Mammary microvascular endothelial cell (primary cell): ENCODE results near the gene SLC36A3. TPM values are rescaled to one million over a fixed set of nuclear protein-coding genes. Genes with fewer than 3 reads are reported as not detected.

ENCODE experiments used
- total RNA-seq: library from RNA; depleted of rRNA; stranded (reverse); fragments of >200 nt; gene quantifications from 2 replicates; pipeline ENCODE4 v1.2.3, GENCODE V29; 2015

The SLC36A3 gene
- not detected in 2 replicates for total RNA-seq

DNA sequence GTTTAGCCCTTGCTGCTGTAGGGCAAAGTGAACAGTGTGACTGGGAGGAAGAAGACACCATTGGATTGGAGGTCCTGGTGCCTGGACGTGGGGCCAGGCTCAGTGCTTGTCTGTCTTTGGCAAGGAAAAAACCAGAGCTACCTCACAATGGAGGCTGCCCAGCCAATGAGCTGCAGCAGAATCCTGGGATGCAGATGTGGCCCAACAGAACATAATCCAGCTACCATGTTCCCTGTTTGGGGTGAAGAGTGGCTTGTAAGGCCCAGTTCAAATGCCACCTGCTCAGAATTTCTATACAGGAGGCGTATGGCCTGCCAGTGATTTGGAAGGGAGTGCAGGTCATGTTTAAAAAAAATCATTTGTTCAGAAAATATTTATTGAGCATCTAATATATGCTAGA, at the start of gene SLC36A3:
Gene SLC36A3, minus strand, starts transcription at position 101 of the 400 bp plus-strand sequence. CDS start 412 bp downstream, outside the sequence.

DNA sequence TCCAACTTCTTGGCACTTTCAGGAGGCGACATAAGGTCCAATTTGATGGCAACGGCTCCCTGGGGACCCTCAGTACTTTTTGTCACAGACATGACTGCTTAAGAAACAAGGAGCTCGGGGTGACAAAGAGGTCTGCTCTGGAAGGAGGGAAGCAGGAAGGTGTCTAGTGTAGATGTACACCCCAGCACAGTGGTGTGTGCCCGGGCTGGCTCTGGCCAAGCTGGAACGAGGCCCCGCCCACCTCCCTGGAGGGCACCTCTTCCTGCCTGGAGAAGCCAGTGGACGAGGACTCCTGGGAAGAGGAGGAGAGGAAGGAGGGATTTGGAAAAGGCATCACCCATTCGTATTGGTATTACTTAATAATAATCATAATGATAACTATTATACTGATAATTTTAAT, 43.8 kb upstream of the SLC36A3 start, which contains the start of gene SLC36A2:
Gene SLC36A2, minus strand, starts transcription at position 191 of the 400 bp plus-strand sequence. Its CDS starts 99 bp downstream, at position 92.

DNA sequence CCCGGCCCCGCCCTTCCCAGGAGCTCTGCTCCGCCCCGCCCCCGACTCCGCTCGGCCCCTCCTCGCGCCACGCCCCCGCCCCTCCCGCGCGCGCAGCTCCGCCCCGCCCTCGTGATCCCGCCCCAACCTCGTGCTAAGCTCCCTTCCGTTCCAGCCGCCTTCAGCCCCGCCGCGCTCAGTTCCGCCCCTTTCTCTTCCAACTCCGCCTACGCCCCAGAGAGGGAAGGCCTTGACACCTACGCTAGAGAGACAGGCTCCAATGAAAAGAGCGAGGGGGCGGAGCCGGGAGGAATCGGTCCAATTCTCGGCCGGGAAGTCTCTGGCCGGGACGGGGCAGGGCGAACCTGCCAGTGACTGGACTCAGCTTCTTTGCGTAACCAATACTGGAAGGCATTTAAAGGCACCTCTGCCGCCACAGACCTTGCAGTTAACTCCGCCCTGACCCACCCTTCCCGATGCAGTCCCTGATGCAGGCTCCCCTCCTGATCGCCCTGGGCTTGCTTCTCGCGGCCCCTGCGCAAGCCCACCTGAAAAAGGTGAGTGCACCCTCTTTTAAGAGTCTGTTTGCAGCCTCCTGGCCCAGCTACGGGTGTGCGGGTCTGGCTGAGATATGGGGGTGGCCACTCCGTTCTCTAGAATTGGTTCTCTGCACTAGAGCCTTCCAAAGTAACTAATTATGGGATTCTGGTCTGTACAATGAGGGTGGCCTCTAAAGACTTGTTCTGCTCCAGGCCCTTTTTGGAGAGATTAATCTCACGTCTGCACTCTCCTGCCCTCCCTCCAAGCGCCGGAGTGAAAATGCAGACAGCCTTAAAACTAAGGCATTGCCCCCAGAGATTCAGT, 50.6 kb downstream of the SLC36A3 start, which contains the start of gene GM2A:
Gene GM2A, plus strand, starts transcription at position 424 of the 843 bp plus-strand sequence. Its CDS starts 32 bp downstream, at position 456.

Other genes with a start within 250 kb of the SLC36A3 start
- 113 and 119 TPM in 2 replicates for gene TNIP1, start 222.7 kb downstream of the SLC36A3 start, total RNA-seq
- 239 and 248 TPM in 2 replicates for gene ANXA6, start 146.0 kb downstream of the SLC36A3 start, total RNA-seq
- gene CCDC69, start 79.7 kb downstream of the SLC36A3 start, total RNA-seq = 18.6 and 18.7 TPM in 2 replicates
- gene GM2A, start 50.6 kb downstream of the SLC36A3 start, total RNA-seq = 27.6 and 28.6 TPM in 2 replicates
- not detected in 2 replicates for gene SLC36A2, start 43.8 kb upstream of the SLC36A3 start, total RNA-seq
- 9.0 and 10.1 TPM in 2 replicates for gene SLC36A1, start 143.8 kb upstream of the SLC36A3 start, total RNA-seq